OCI-LY1 (cell line): ENCODE measurements around the gene HAUS3.

Experiments
- H2AFZ ChIP-seq: fragments of 200-600 bp; sonication (generic), shearing (Covaris generic); 2 replicates; pipeline ENCODE4 v1.6.0; 2014; ENCODE audit warnings: antibody characterized with exemption, mild to moderate bottlenecking, low read length
- H3F3A ChIP-seq: fragments of 200-600 bp; sonication (generic), shearing (Covaris generic); 2 replicates; pipeline ENCODE4 v1.6.0; 2014; ENCODE audit warnings: mild to moderate bottlenecking, antibody characterized with exemption, low read length, moderate library complexity; ENCODE audit not compliant: insufficient read depth
- H3K27ac ChIP-seq: fragments of 200-600 bp; sonication (generic); 2 replicates; pipeline ENCODE4 v1.5.1; 2014; ENCODE audit warnings: low read length, mixed run types, mild to moderate bottlenecking, low read depth; ENCODE audit not compliant: poor library complexity, severe bottlenecking
- H3K27me3 ChIP-seq: fragments of 200-600 bp; sonication (generic); 2 replicates; pipeline ENCODE4 v1.6.0; 2014; ENCODE audit warnings: antibody characterized with exemption, mild to moderate bottlenecking, low read length, moderate library complexity; ENCODE audit not compliant: insufficient read depth
- H3K36me3 ChIP-seq: fragments of 200-600 bp; sonication (generic); 2 replicates; pipeline ENCODE4 v1.6.1; 2014; ENCODE audit warnings: mild to moderate bottlenecking, antibody characterized with exemption, low read length, moderate library complexity, mixed read lengths; ENCODE audit not compliant: insufficient read depth
- H3K4me1 ChIP-seq: fragments of 200-600 bp; sonication (generic); 2 replicates; pipeline ENCODE4 v1.5.1; 2014; ENCODE audit warnings: mild to moderate bottlenecking, low read length, moderate library complexity; ENCODE audit not compliant: insufficient read depth, severe bottlenecking
- H3K4me2 ChIP-seq: fragments of 200-600 bp; sonication (generic), shearing (Covaris generic); 2 replicates; pipeline ENCODE4 v1.6.1; 2014; ENCODE audit warnings: low read length
- H3K4me3 ChIP-seq: fragments of 200-600 bp; sonication (generic); 2 replicates; pipeline ENCODE4 v1.5.1; 2014; ENCODE audit warnings: low read length, low read depth, mild to moderate bottlenecking, mixed read lengths; ENCODE audit not compliant: poor library complexity, severe bottlenecking
- H3K79me2 ChIP-seq: fragments of 200-600 bp; shearing (Covaris generic); 2 replicates; pipeline ENCODE4 v1.6.1; 2016; ENCODE audit warnings: mixed run types, low read length, mixed read lengths; ENCODE audit not compliant: insufficient read depth
- H3K9ac ChIP-seq: fragments of 200-600 bp; sonication (generic), shearing (Covaris generic); 2 replicates; pipeline ENCODE4 v1.6.1; 2014; ENCODE audit warnings: mild to moderate bottlenecking, low read length, mixed read lengths
- H3K9me2 ChIP-seq: fragments of 200-600 bp; sonication (generic), shearing (Covaris generic); 2 replicates; pipeline ENCODE4 v1.6.1; 2014; ENCODE audit warnings: low read depth, mild to moderate bottlenecking, low read length, mixed read lengths
- H3K9me3 ChIP-seq: fragments of 200-600 bp; shearing (Covaris generic); 2 replicates; pipeline ENCODE4 v1.6.1; 2014; ENCODE audit warnings: low read length, mixed read lengths
- H4K20me1 ChIP-seq: fragments of 200-600 bp; sonication (generic), shearing (Covaris generic); 2 replicates; pipeline ENCODE4 v1.6.0; 2016; ENCODE audit warnings: mild to moderate bottlenecking, low read length; ENCODE audit not compliant: insufficient read depth
- CTCF ChIP-seq: fragments of 200-600 bp; sonication (generic), shearing (Covaris generic); IDR thresholded peaks from 2 replicates; pipeline ENCODE4 v1.5.1; 2017; ENCODE audit warnings: mild to moderate bottlenecking, antibody characterized with exemption, low read length, moderate library complexity, mixed read lengths
- EZH2 ChIP-seq: fragments of 200-600 bp; sonication (generic), shearing (Covaris generic); IDR thresholded peaks from 2 replicates; pipeline ENCODE4 v1.8.0; 2017; ENCODE audit warnings: borderline replicate concordance, mixed run types, mild to moderate bottlenecking, antibody characterized with exemption, low read length, moderate library complexity, mixed read lengths

HAUS3 gene

GRCh38 chr4:2253160-2254084, 11.5 kb upstream of the HAUS3 start:
- H4K20me1 ChIP-seq: no peaks in the 10 kb centered on the region
- H3K4me3 ChIP-seq: no peak overlapping the region
- H2AFZ ChIP-seq: no peak overlapping the region
- H3K79me2 ChIP-seq: no peaks in the 10 kb centered on the region
- H3K9me2 ChIP-seq: no peaks in the 10 kb centered on the region
- no peaks in the 10 kb centered on the region for H3K4me1 ChIP-seq
- TF ChIP-seq EZH2: no peak
- TF ChIP-seq CTCF: no peak
- no peak overlapping the region for H3K9ac ChIP-seq
- H3F3A ChIP-seq: no peaks in the 10 kb centered on the region
- H3K9me3 ChIP-seq: no peaks in the 10 kb centered on the region
- no peaks in the 10 kb centered on the region for H3K36me3 ChIP-seq
- no peaks in the 10 kb centered on the region for H3K27me3 ChIP-seq
- H3K27ac ChIP-seq: no peak overlapping the region
- no peak overlapping the region for H3K4me2 ChIP-seq

- H3K4me3 ChIP-seq: no peak overlapping the region
- H3K36me3 ChIP-seq: no peaks in the 10 kb centered on the region
- TF ChIP-seq EZH2 (no peak), CTCF (no peak)
These were observed 10.7 kb upstream of the HAUS3 start for GRCh38 chr4:2252530-2253091.

GRCh38 chr4:2251795-2252529, 10.0 kb upstream of the HAUS3 start:
- Histone ChIP-seq H3K27me3 (no peaks in the 10 kb centered on the region), H3K79me2 (no peaks in the 10 kb centered on the region), H4K20me1 (no peaks in the 10 kb centered on the region), H3K9ac (no peak overlapping the region), H3K9me3 (no peaks in the 10 kb centered on the region), H3K4me3 (no peak overlapping the region), H3K36me3 (no peaks in the 10 kb centered on the region), H3K9me2 (no peaks in the 10 kb centered on the region), H3K27ac (no peak overlapping the region), H3F3A (no peaks in the 10 kb centered on the region), H3K4me1 (no peaks in the 10 kb centered on the region), H2AFZ (no peak overlapping the region), H3K4me2 (no peak overlapping the region)
- TF ChIP-seq EZH2: no peak
- no peak for TF ChIP-seq CTCF

More at GRCh38 chr4:2252530-2253091, 10.7 kb upstream of the HAUS3 start:
- no peaks in the 10 kb centered on the region for H3K9me2 ChIP-seq
- no peaks in the 10 kb centered on the region for H3K9me3 ChIP-seq
- H3K79me2 ChIP-seq: no peaks in the 10 kb centered on the region
- H3F3A ChIP-seq: no peaks in the 10 kb centered on the region
- no peaks in the 10 kb centered on the region for H3K27me3 ChIP-seq
- H3K4me2 ChIP-seq: no peak overlapping the region
- H3K4me1 ChIP-seq: no peaks in the 10 kb centered on the region
- H2AFZ ChIP-seq: no peak overlapping the region
- no peak overlapping the region for H3K9ac ChIP-seq
- no peaks in the 10 kb centered on the region for H4K20me1 ChIP-seq
- no peak overlapping the region for H3K27ac ChIP-seq
